Heart left ventricle (tissue), 16 donors: ENCODE measurements around the gene DDX56. TPM values are rescaled to one million over a fixed set of nuclear protein-coding genes. Genes with fewer than 3 reads are reported as not detected.

ENCODE experiments used
- ATAC-seq, 4 donors: fragments of 200-7000 bp; cut with Tn5 transposase; one replicate each; pipeline ENCODE4 v1.9.1; 2020 to 2022; ENCODE audit warnings: moderate library complexity in 4 of 4, mild to moderate bottlenecking in 3 of 4, moderate number of reproducible peaks in 1 of 4
- DNase-seq, 5 donors: peaks; one replicate each; pipeline ENCODE4 v3.0.0-alpha.2; 2020
- H3K27ac ChIP-seq, 12 donors: fragments of 200-600 bp; sonication (generic) in 4 of 12; one replicate each; pipeline versions ENCODE4 v1.5.0 to v1.8.0; 2016 to 2022; ENCODE audit warnings: mild to moderate bottlenecking in 2 of 12
- H3K27me3 ChIP-seq, 9 donors: fragments of 200-600 bp; sonication (generic) in 2 of 9; one replicate each; pipeline versions ENCODE4 v1.5.1 to v1.8.0; 2016 to 2022; ENCODE audit warnings: mild to moderate bottlenecking in 3 of 9
- H3K36me3 ChIP-seq, 9 donors: fragments of 200-600 bp; sonication (generic) in 2 of 9; one replicate each; pipeline versions ENCODE4 v1.5.0 to v1.8.0; 2018 to 2022; ENCODE audit warnings: mild to moderate bottlenecking in 2 of 9
- H3K4me1 ChIP-seq, 12 donors: fragments of 200-600 bp; sonication (generic) in 4 of 12; one replicate each; pipeline versions ENCODE4 v1.5.0 to v1.8.0; 2016 to 2022; ENCODE audit warnings: mild to moderate bottlenecking in 3 of 12
- H3K4me3 ChIP-seq, 12 donors: fragments of 200-600 bp; sonication (generic) in 4 of 12; one replicate each; pipeline versions ENCODE4 v1.5.0 to v1.8.0; 2017 to 2022; ENCODE audit warnings: mild to moderate bottlenecking in 9 of 12, moderate library complexity in 4 of 12
- H3K9me3 ChIP-seq, 12 donors: fragments of 200-600 bp; sonication (generic) in 4 of 12; one replicate each; pipeline versions ENCODE4 v1.5.0 to v1.8.0; 2016 to 2022; ENCODE audit warnings: mild to moderate bottlenecking in 1 of 12
- POLR2A ChIP-seq, 2 donors: fragments of 450-650 bp; IDR thresholded peaks; one replicate each; pipeline ENCODE4 v1.6.1; 2017; ENCODE audit warnings: antibody characterized with exemption in 2 of 2, mild to moderate bottlenecking in 2 of 2, moderate library complexity in 2 of 2
- WGBS, 4 donors: extraction: QIAGEN DNeasy Blood & Tissue Kit in 2 of 4; methylation state at CpG; one replicate each; pipeline versions ENCODE4 v1.1.5 to v1.1.7; 2013 to 2018; 5-methylcytosine and 5-hydroxymethylcytosine counted together
- intact Hi-C, 10 donors: fragments of 100-400 bp; cut with DNase I; formaldehyde crosslinking; loops; one replicate each; pipeline versions ENCODE4 v1.11.1 to v1.14.2; 2022
- polyA plus RNA-seq, 2 donors: library from polyadenylated mRNA; stranded (reverse); fragments of 200-250 nt; gene quantifications; one replicate each; pipeline ENCODE4 v1.2.3, GENCODE V29; 2013
- total RNA-seq, 9 donors: library from RNA; depleted of rRNA in 2 of 9; stranded (reverse); fragments of >200 nt in 2 of 9; fragmentation: NEBNext Ultra II Directional in 3 of 9; extraction: Animal tissue kit (Norgen Biotek cat#: 25700) in 3 of 9; gene quantifications; one replicate each; pipeline versions ENCODE4 v1.1.0 to v1.2.4, GENCODE V29; 2016 to 2023
- TF ChIP-seq, protein P1 (sequence below), 12 donors: fragments of 200-600 bp; sonication (generic) in 4 of 12; IDR thresholded peaks; one replicate each; pipeline versions ENCODE4 v1.5.0 to v1.8.0; 2018 to 2022; ENCODE audit warnings: antibody characterized with exemption in 12 of 12, mild to moderate bottlenecking in 5 of 12
- donor health status: ischemic (EF 13 %, LVEDD 7.1; RV severe dilation, severe dysfunction).
- donor health status: healthy with polysubstance abuse.
- donor health status: DM: no; HTN: yes; CAD: no.
- donor health status: DM: no; HTN: no; CAD: no.
- donor health status: ischemic (EF 25% LVEDD 6.9; RV normal size, moderate dysfunction).
- donor health status: ischemic (EF 25% LVEDD 5.7; RV mildly dilated, moderate dysfunction).
- donor health status: healthy.
- donor health status: DM: yes; HTN: yes; CAD: no.
- donor health status: ischemic (EF 35%, LVEDD 5.7; RV mildly dilated, moderate dysfunction).
- donor health status: nonischemic (EF 11% LVEDD 7.7; RV severe dilation, severe dysfunction).
- donor health status: DM: yes; HTN: yes; CAD: no.
- donor health status: PGD.
- donor health status: ischemic (EF 29% LVEDD 5.4; RV normal size, mild dysfunction).
- donor health status: nonischemic (EF 23%, LVEDD 6.1; RV moderate dilation, normal function).

DDX56 gene
- total and polyA plus RNA-seq, 11 donors, result 19.4 to 43.4 (median 28.7) TPM

DNA sequence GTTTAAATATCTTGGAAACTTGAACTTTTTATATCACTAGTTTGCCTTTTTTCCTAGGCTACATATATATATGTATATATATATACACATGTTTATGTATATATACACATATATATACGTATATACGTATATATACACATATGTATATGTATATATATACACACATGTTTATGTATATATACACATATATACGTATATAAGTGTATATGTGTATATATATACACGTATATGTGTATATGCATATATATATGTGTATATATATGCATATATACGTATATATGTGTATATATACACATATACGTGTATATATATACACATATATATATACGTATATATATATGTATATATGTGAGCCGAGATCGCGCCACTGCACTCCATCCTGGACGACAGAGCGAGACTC, 42.8 kb upstream of the DDX56 start:
- 84 to 92% (median 88%) methylated on average over 12 of the region's 12 CpGs for WGBS, 4 donors
- Histone ChIP-seq H3K36me3 (peaks cover 0 to 13% (median 0%) of the 10 kb centered on the region in 9 donors), H3K4me3 (no peak overlapping the region), H3K27me3 (no peaks in the 10 kb centered on the region), H3K9me3 (no peaks in the 10 kb centered on the region), H3K27ac (no peak overlapping the region), H3K4me1 (peaks cover 9 to 81% (median 49%) of the 10 kb centered on the region in 12 donors)
- intact Hi-C loops, result no loop called here
- ATAC-seq (no peak), DNase-seq (no peak)
- TF ChIP-seq, protein P1, sequence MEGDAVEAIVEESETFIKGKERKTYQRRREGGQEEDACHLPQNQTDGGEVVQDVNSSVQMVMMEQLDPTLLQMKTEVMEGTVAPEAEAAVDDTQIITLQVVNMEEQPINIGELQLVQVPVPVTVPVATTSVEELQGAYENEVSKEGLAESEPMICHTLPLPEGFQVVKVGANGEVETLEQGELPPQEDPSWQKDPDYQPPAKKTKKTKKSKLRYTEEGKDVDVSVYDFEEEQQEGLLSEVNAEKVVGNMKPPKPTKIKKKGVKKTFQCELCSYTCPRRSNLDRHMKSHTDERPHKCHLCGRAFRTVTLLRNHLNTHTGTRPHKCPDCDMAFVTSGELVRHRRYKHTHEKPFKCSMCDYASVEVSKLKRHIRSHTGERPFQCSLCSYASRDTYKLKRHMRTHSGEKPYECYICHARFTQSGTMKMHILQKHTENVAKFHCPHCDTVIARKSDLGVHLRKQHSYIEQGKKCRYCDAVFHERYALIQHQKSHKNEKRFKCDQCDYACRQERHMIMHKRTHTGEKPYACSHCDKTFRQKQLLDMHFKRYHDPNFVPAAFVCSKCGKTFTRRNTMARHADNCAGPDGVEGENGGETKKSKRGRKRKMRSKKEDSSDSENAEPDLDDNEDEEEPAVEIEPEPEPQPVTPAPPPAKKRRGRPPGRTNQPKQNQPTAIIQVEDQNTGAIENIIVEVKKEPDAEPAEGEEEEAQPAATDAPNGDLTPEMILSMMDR (IDR thresholded peaks at IDR 0.05), result no peak
- TF ChIP-seq POLR2A (IDR thresholded peaks at IDR 0.05), result no peak

DNA sequence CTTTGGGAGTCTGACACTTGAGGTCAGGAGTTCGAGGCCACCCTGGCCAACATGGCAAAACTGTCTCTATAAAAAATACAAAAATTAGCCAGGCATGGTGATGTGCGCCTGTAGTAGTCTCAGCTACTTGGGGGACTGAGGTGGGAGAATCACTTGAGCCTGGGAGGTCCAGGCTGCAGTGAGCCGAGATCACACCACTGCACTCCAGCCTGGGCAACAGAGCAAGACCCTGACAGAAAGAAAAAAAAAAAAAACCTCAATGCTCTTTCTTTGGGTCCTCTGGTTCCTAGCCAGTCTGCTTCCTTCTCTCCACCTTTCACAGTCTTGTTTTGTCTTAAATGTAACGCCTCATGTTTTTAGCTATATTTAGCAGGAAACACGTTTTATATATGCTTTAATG, 42.1 kb upstream of the DDX56 start:
- no peak overlapping the region for H3K4me3 ChIP-seq
- no peaks in the 10 kb centered on the region for H3K9me3 ChIP-seq
- TF ChIP-seq, protein P1 (IDR thresholded peaks at IDR 0.05), result no peak
- TF ChIP-seq POLR2A (IDR thresholded peaks at IDR 0.05), result no peak
- DNase-seq (no peak), ATAC-seq (no peak)
- peak overlapping the region in 10 of 12 donors; percentile 5 to 81 (median 32) for H3K27ac ChIP-seq
- peaks cover 9 to 74% (median 42%) of the 10 kb centered on the region in 12 donors for H3K4me1 ChIP-seq
- H3K36me3 ChIP-seq, result peaks cover 0 to 13% (median 0%) of the 10 kb centered on the region in 9 donors
- 66 to 85% (median 73%) methylated on average over 5 of the region's 5 CpGs for WGBS, 4 donors
- H3K27me3 ChIP-seq, result no peaks in the 10 kb centered on the region
- intact Hi-C loops, result no loop called here

DNA sequence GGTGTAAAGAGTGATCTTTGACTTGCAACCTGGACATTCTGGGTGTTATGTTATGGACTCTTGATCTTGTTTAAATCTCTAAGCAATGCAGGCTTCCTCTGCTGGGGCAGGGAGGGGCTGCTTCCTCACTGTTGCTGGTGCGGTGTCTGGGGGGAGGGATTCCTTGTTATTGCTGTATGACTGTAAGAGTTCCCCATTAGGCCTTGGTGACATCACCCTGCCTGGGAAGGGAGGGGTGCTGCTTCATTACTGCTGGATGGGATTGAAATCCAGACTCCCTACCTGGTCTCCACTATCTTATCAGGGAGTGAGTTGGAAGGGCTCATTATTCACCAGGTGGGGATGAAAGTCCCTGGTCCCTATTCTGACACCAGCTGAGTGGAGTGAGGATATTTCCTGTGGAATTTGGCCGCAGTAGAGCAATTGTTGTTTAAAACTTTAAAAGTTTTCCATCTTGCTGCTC, 41.5 kb upstream of the DDX56 start:
- WGBS, 4 donors, result 40 to 56% (median 53%) methylated on average over 2 of the region's 2 CpGs
- ATAC-seq (peak; percentile 24 to 83 (median 66)), DNase-seq (peak in 4 of 5 donors; percentile 52 to 66 (median 60))
- Histone ChIP-seq H3K4me1 (peaks cover 9 to 68% (median 37%) of the 10 kb centered on the region in 12 donors), H3K36me3 (peaks cover 0 to 13% (median 0%) of the 10 kb centered on the region in 9 donors), H3K4me3 (no peak overlapping the region), H3K9me3 (no peaks in the 10 kb centered on the region), H3K27me3 (no peaks in the 10 kb centered on the region), H3K27ac (peak overlapping the region in 10 of 12 donors; percentile 5 to 81 (median 32))
- intact Hi-C loops, result no loop called here
- TF ChIP-seq, protein P1 (IDR thresholded peaks at IDR 0.05), result no peak
- TF ChIP-seq POLR2A (IDR thresholded peaks at IDR 0.05), result no peak

DNA sequence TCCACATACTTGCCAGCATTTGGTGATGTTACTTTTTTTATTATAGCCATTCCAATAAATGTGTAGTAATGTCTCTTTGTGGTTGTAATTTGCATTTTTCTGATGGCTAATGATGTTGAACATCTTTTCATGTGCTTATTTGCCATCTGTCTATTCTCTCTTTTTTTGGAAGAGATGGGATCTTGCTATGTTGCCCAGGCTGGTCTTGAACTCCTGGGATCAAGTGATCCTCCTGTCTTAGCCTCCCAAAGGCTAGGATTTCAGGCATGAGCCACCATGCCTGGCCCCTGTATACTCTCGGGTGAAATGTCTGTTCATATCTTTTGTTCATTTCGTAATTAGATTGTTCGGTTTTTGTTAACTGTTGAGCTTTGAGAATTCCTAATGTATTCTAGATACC, 36.1 kb upstream of the DDX56 start:
- intact Hi-C loops, result loop anchor here in 7 of 10 donors (5.0 to 10.0 kb wide), 6 partner anchors 32 to 237 kb away; partner anchors contain the start of genes H2AZ2 (in 2 of the 7) and ZMIZ2 (in 2 of the 7)
- H3K9me3 ChIP-seq, result no peaks in the 10 kb centered on the region
- no peak for ATAC-seq
- peak overlapping the region in 3 of 12 donors; percentile 12 to 99 (median 99) for H3K27ac ChIP-seq
- no peak overlapping the region for H3K4me3 ChIP-seq
- 69 to 82% (median 79%) methylated on average over 3 of the region's 3 CpGs for WGBS, 4 donors
- no peak for DNase-seq
- H3K27me3 ChIP-seq, result no peaks in the 10 kb centered on the region
- no peaks in the 10 kb centered on the region for H3K36me3 ChIP-seq
- TF ChIP-seq, protein P1 (IDR thresholded peaks at IDR 0.05), result no peak
- no peak for TF ChIP-seq POLR2A (IDR thresholded peaks at IDR 0.05)
- H3K4me1 ChIP-seq, result peaks cover 0 to 51% (median 32%) of the 10 kb centered on the region in 12 donors
